Muscle of leg (tissue), 16 donors: ENCODE measurements around the gene ZBED2. TPM values are rescaled to one million over a fixed set of nuclear protein-coding genes. Genes with fewer than 3 reads are reported as not detected.
"Not testable (repeated sequence)": the region's sequence is repeated elsewhere in the genome, so short reads cannot be mapped to it uniquely, and the experiment has no call there.

Experiments
- DNase-seq: peaks from one replicate; pipeline ENCODE4 v3.0.0; 2013
- H3K27ac ChIP-seq: one replicate; pipeline ENCODE4 v1.5.1; 2013; ENCODE audit warnings: mild to moderate bottlenecking, low read length, control low read depth
- H3K27me3 ChIP-seq: one replicate; pipeline ENCODE4 v1.6.1; 2013; ENCODE audit warnings: low read length; ENCODE audit not compliant: control insufficient read depth, insufficient read depth
- H3K36me3 ChIP-seq: one replicate; pipeline ENCODE4 v1.6.1; 2013; ENCODE audit warnings: low read length; ENCODE audit not compliant: control insufficient read depth, insufficient read depth
- H3K4me1 ChIP-seq: one replicate; pipeline ENCODE4 v1.6.1; 2013; ENCODE audit warnings: low read length; ENCODE audit not compliant: control insufficient read depth, insufficient read depth
- H3K4me3 ChIP-seq: one replicate; pipeline ENCODE4 v1.5.1; 2013; ENCODE audit warnings: low read length, control low read depth
- H3K9me3 ChIP-seq: replicated peaks from 2 replicates; pipeline ENCODE4 v1.6.1; 2013; ENCODE audit warnings: low read depth, low read length; ENCODE audit not compliant: control insufficient read depth
- WGBS: methylation state at CpG from one replicate; pipeline ENCODE4 v1.1.5; 2013; ENCODE audit warnings: missing lambda C conversion rate; ENCODE audit not compliant: insufficient coverage; 5-methylcytosine and 5-hydroxymethylcytosine counted together
- long read RNA-seq, 11 donors: transcript quantifications; one replicate each; lab custom pipeline, GENCODE V29; 2026
- polyA plus RNA-seq, 8 donors: library from polyadenylated mRNA; unstranded; fragments of 120-200 nt; gene quantifications; one replicate each; pipeline versions ENCODE4 v1.2.1 to v1.2.3, GENCODE V29; 2013; ENCODE audit warnings: inconsistent platforms in 1 of 8, low replicate concordance in 1 of 8; ENCODE audit not compliant: insufficient read length in 8 of 8, insufficient read depth in 1 of 8
- total RNA-seq: library from RNA; stranded (reverse); fragments of 120-200 nt; gene quantifications from one replicate; pipeline ENCODE4 v1.2.4, GENCODE V29; 2013

The ZBED2 gene
- not detected for total RNA-seq
- under 1 TPM in 1 of 8 donors, not detected in 7; 0.07 TPM for polyA plus RNA-seq
- long read RNA-seq, donor 1, result 0 reads
- long read RNA-seq, donor 2, result 0 reads
- long read RNA-seq, donor 3, result 0 reads
- long read RNA-seq, donor 4, result 0 reads
- long read RNA-seq, donor 5, result 0 reads
- long read RNA-seq, donor 6, result 0 reads
- long read RNA-seq, donor 7, result 0 reads
- long read RNA-seq, donor 8, result 0 reads
- long read RNA-seq, donor 9, result 0 reads
- long read RNA-seq, donor 10, result 0 reads
- long read RNA-seq, donor 11, result 0 reads

- Histone ChIP-seq H3K36me3 (no peaks in the 10 kb centered on the region), H3K9me3 (no peaks in the 10 kb centered on the region), H3K27ac (no peak within 1 kb of the TSS), H3K4me1 (no peaks in the 10 kb centered on the region), H3K27me3 (no peaks in the 10 kb centered on the region), H3K4me3 (no peak within 1 kb of the TSS)
- WGBS, result 20% methylated on average over 1 of the region's 2 CpGs
- DNase-seq, result no peak
Measured at GRCh38 chr3:111595232-111595631, at the start of gene ZBED2. ZBED2 (minus strand) TSS chr3:111595346; CDS start chr3:111594201, 1,145 bp downstream.

GRCh38 chr3:111639316-111639715 lies 44.2 kb upstream of the ZBED2 start:
- H3K9me3 ChIP-seq, result no peaks in the 10 kb centered on the region
- no peaks in the 10 kb centered on the region for H3K27me3 ChIP-seq
- no peak overlapping the region for H3K4me3 ChIP-seq
- no peaks in the 10 kb centered on the region for H3K36me3 ChIP-seq
- no peak overlapping the region for H3K27ac ChIP-seq
- 83% methylated on average over 1 of the region's 4 CpGs for WGBS
- H3K4me1 ChIP-seq, result no peaks in the 10 kb centered on the region
- no peak for DNase-seq

- H3K9me3 ChIP-seq, result no peaks in the 10 kb centered on the region
- no peak overlapping the region for H3K27ac ChIP-seq
- no peaks in the 10 kb centered on the region for H3K36me3 ChIP-seq
- no peak overlapping the region for H3K4me3 ChIP-seq
- DNase-seq, result no peak
- H3K4me1 ChIP-seq, result no peaks in the 10 kb centered on the region
- 43% methylated on average over 3 of the region's 4 CpGs for WGBS
- no peaks in the 10 kb centered on the region for H3K27me3 ChIP-seq
Measured at GRCh38 chr3:111636366-111636885, 41.3 kb upstream of the ZBED2 start.

GRCh38 chr3:111635403-111635802 lies 40.3 kb upstream of the ZBED2 start:
- WGBS, result no CpG with 5 or more reads among the region's 2 CpGs
- Histone ChIP-seq H3K4me1 (no peaks in the 10 kb centered on the region), H3K27ac (no peak overlapping the region)

GRCh38 chr3:111630638-111631037 lies 35.5 kb upstream of the ZBED2 start:
- H3K4me3 ChIP-seq, H3K9me3 ChIP-seq, DNase-seq, H3K4me1 ChIP-seq, H3K27ac ChIP-seq, H3K36me3 ChIP-seq, H3K27me3 ChIP-seq: not testable (repeated sequence)

More at GRCh38 chr3:111635403-111635802, 40.3 kb upstream of the ZBED2 start:
- Histone ChIP-seq H3K9me3 (no peaks in the 10 kb centered on the region), H3K27me3 (no peaks in the 10 kb centered on the region), H3K36me3 (no peaks in the 10 kb centered on the region), H3K4me3 (no peak overlapping the region)
- no peak for DNase-seq

- WGBS, result no CpG with 5 or more reads among the region's 1 CpG
- not testable (repeated sequence) for H3K36me3 ChIP-seq, H3K27me3 ChIP-seq, H3K4me3 ChIP-seq, H3K4me1 ChIP-seq, DNase-seq, H3K9me3 ChIP-seq, H3K27ac ChIP-seq
Measured at GRCh38 chr3:111629018-111629417, 33.9 kb upstream of the ZBED2 start.

GRCh38 chr3:111627092-111627491 lies 31.9 kb upstream of the ZBED2 start:
- WGBS, result no CpG with 5 or more reads among the region's 2 CpGs

GRCh38 chr3:111621535-111621934 lies 26.4 kb upstream of the ZBED2 start:
- Histone ChIP-seq H3K27ac (no peak overlapping the region), H3K9me3 (no peaks in the 10 kb centered on the region), H3K4me3 (no peak overlapping the region), H3K36me3 (no peaks in the 10 kb centered on the region), H3K27me3 (no peaks in the 10 kb centered on the region), H3K4me1 (no peaks in the 10 kb centered on the region)
- no peak for DNase-seq
- 48% methylated on average over 2 of the region's 5 CpGs for WGBS

More at GRCh38 chr3:111627092-111627491, 31.9 kb upstream of the ZBED2 start:
- H3K27me3 ChIP-seq, result peaks cover 2% of the 10 kb centered on the region
- no peak for DNase-seq
- H3K36me3 ChIP-seq, result no peaks in the 10 kb centered on the region
- no peaks in the 10 kb centered on the region for H3K4me1 ChIP-seq
- H3K4me3 ChIP-seq, result no peak overlapping the region
- H3K9me3 ChIP-seq, result peaks cover 2% of the 10 kb centered on the region
- H3K27ac ChIP-seq, result no peak overlapping the region

- no peaks in the 10 kb centered on the region for H3K9me3 ChIP-seq
- H3K36me3 ChIP-seq, result no peaks in the 10 kb centered on the region
- no peak overlapping the region for H3K4me3 ChIP-seq
- H3K4me1 ChIP-seq, result no peaks in the 10 kb centered on the region
- no peak overlapping the region for H3K27ac ChIP-seq
- DNase-seq, result no peak
- WGBS, result 33% methylated on average over 1 of the region's 3 CpGs
- H3K27me3 ChIP-seq, result no peaks in the 10 kb centered on the region
Measured at GRCh38 chr3:111619833-111620232, 24.7 kb upstream of the ZBED2 start.

- Histone ChIP-seq H3K4me1 (no peaks in the 10 kb centered on the region), H3K36me3 (no peaks in the 10 kb centered on the region), H3K27ac (no peak overlapping the region), H3K4me3 (no peak overlapping the region), H3K9me3 (no peaks in the 10 kb centered on the region), H3K27me3 (no peaks in the 10 kb centered on the region)
- DNase-seq, result no peak
Measured at GRCh38 chr3:111618945-111619344, 23.8 kb upstream of the ZBED2 start.
